Measurements from ENCODE around the gene ANKRD60.

ANKRD60 gene, protein sequence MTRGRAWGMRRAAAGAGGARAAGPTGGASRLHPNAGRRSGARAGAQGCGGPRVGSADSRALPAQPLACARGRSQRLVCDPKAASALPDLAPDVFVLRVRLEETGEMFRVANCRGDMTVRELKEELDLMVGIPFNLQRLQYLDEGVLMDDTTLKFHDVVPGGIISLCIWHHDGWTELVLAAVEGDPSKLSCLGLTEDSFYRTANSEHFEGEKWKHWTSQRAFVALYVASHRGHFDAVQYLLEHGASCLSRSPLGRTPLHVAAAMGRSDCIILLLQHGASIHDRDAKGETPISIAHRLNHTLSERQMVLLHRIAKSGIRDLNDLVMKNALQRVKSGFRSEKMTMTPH

DNA sequence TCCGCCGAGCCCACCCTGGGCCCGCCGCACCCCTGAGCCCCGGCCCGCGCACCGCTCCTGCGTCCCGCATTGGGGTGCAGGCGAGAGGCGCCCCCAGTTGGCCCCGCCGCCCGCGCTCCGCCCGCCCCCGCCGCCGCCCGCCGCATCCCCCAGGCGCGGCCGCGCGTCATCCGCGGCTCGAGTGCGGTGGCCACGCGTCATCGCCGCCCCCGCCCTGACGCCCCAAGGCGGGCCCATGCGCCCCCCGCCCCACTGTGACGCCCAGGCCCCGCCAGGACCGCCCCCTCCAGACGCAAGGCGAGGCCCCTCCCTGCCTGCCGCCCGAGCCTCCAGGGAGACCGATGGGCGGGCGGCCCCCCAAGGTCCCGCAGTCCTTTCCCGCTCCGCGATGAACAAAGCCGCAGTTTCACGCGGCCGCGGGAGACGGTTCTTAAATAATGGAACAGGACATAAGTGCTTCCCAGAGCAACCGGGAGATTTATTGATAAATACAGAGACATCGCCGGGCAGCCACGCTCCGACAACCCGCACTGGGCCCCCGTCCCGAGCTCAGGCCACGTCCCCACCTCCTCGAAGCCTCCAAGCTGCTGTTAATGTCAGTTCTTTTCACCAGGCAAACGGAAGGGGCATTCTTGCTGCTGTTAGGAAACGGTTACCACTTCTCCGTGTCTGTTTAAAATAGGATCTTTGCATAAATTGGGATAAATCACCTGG, at the start of gene ANKRD60:
Gene ANKRD60, minus strand, starts transcription at position 170 of the 714 bp plus-strand sequence. Its CDS starts 0 bp downstream, at position 170.
- peak; percentile 18 for DNase-seq

GRCh38 chr20:58277578-58278472, 49.4 kb upstream of the ANKRD60 start:
- DNase-seq, result no peak

DNA sequence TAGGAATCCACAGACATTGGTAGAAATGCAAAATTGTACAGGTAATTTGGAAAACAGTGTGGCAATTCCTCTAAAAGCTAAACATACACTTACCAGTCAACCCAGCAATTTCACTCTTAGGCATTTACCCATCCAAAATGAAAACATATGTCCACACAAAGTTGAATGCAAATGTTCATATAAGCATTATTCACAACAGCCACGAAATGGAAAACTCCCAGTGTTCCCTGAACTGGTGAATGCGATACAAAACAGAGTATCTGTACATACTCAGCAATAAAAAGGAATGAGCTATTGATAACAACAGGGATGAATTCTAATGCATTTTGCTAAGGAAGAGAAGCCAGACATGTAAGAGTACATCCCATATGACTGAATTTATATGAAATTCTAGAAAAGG, 48.7 kb upstream of the ANKRD60 start:
- DNase-seq, result no peak

DNA sequence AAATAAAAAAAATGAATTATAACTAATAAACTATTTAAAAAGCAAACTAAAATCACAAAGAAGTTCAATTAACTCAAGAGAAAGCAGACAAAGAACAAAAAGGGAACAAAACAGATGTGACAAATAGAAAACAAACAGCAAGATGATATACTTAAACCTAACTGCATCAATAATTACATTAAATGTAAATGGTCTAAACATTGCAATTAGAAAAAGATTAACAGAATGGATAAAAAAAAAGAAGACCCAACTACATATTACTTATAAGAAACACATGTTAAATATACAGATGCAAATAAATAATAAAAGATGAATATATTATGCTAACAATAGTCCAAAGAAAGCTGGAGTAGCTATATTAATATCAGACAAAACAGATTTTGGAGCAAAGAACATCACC, 45.9 kb upstream of the ANKRD60 start:
- no peak for DNase-seq

GRCh38 chr20:58271606-58272351, 43.3 kb upstream of the ANKRD60 start:
- no peak for DNase-seq

DNA sequence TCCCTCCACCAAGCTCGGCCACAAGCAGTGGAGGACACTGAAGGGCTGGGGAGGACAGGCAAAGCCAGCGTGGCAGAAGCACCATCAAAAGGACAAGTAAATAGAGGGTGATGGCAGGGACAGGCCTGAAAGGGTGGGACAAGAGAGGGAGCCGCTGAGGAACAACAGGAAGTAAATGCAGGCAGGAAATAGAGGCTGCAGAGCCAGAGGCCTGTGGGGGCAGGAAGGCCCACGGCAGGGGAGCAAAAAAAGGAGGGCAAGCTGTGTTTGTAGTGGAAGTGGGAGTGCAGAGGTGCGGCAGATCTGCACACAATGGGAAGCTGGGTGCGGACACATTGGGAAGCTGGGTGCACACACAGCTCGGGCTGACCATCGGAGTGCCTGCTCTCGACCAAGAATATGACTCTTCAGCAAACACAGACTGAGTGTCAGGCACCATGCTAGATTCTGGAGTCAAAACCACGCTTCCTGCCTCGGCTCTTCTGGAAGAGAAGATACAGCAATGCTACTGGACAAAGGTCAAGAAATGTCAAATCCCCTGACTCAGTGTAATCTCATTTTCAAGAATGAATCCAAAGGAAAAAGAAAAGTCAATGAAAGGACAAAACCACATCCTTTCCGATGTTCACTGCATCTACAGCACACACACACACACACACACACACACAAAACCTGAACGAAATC, 40.6 kb upstream of the ANKRD60 start:
- DNase-seq, result no peak

DNA sequence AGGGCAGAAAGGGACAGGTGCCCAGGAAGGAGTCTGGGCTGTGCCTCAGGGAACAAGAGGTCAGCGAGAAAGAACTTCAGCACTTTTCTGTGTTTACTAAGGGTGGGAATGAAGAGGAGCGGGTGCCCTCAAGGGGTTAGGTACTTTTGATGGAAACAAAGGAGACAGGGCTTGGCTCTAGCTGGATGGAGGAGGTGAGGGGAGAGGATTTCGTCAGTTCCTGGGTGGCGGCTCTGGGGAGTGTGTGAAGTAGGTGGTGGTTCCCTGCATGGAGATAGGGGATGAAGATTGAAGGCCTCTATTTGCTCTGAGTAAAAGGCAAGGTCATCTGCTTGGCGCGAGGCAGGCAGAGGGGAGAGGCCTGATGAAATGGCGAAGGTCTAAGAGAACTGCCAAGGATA, 40.0 kb upstream of the ANKRD60 start:
- DNase-seq, result no peak

DNA sequence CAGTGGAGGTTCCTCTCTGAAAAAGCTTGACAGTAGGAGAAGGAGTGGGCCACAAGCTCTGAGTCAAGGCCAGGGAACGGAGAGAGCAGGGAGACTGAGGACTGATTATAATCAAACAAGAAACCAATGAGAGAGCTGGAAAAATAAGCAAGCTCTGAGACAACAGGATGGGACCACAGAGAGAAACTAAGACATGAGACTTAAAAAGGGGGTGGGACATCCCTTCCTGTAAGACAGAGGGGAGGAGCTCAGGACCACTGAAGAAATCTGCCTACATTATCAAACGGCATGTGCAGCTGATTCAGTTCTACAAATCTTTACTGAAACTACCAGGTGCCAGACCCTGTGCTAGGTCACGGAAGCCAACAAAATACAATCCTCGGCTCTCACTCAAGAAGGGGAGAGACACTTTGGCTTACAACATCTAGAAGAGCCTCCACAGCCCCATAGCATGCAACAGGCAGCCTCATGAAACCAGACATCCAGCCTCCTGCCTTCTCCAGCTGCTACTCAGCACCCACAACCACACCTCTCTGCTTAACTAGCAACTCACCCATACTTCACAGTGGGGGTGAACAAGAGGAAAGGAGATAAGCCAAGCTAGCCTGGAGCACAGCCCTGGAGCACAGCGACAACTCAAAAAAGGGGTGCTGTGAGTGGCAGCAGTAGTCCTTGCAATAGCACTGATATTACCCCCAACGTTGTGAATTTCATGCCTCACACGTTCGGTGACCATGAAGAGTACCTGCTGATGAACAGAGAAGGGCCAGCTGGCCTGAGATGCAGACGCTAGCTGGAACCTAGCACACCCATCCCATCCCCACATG, 39.1 kb upstream of the ANKRD60 start:
- DNase-seq, result no peak

GRCh38 chr20:58264271-58264670, 35.8 kb upstream of the ANKRD60 start:
- no peak for DNase-seq

GRCh38 chr20:58261660-58262059, 33.2 kb upstream of the ANKRD60 start:
- DNase-seq, result no peak

GRCh38 chr20:58260006-58260405, 31.6 kb upstream of the ANKRD60 start:
- no peak for DNase-seq

DNA sequence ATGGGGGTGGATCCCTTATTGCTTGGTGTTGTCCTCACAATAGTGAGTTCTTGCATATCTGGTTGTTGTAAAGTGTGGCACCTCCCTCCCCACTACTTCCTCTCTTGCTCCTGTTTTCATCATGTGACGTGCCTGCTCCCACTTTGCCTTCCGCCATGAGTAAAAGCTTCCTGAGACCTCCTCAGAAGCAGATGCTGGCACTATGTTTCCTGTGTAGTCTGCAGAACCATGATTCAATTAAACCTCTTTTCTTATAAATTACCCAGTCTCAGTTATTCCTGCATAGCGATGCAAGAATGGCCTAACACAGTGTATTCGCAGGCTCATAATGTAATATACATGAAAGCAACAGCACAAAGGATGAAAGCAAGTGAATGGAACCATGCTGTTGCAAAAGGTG, 28.4 kb upstream of the ANKRD60 start:
- DNase-seq, result no peak

DNA sequence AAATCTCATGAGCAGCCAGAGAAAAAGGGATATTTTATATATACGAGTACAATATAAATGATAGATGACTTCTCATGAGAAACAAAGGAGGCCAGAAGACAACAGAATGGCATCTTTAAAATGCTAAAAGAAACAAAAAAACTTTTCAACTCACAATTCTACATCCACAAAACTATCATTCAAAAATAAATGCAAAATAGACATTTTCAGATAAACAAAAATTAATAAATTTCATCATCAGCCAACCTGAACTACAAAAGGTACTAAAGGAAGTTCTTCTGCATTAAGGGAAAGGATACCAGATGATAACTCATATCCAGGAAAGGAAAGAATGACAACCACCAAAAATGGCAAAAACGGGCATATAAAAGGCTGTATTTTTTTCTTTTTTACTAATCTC, 27.9 kb upstream of the ANKRD60 start:
- DNase-seq, result no peak

- DNase-seq, result no peak
Measured at GRCh38 chr20:58254890-58255289, 26.4 kb upstream of the ANKRD60 start.

DNA sequence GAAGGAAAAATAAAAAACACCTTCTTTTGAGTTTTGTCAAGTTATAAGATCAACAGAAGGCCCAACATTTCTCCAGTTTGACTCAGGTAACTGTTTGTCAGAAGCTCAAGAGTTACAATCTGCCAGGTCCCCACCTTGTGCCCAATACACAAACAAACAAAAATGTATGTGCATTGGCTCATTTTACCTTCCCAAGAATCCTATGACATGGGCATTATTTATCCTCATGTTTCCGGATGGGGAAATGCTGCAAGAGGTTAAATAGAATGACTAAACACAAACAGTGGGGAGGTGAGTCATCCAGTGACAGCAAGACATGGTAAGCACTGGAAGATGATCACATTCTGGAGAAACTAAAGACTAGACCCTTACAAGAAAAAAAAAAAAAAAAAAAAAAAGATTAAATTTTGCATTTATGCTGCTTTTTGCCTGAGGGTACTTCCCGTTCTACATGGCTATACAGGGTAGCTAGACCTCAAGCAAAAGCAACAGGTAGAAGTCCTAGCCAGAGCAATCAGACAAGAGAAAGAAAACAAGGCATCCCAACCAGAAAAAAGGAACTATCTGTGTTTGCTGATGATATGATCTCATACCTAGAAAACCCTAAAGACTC, 23.6 kb upstream of the ANKRD60 start:
- DNase-seq, result no peak

GRCh38 chr20:58251348-58251978, 23.0 kb upstream of the ANKRD60 start:
- no peak for DNase-seq

GRCh38 chr20:58246346-58246745, 17.9 kb upstream of the ANKRD60 start:
- no peak for DNase-seq

GRCh38 chr20:58245931-58246330, 17.5 kb upstream of the ANKRD60 start:
- DNase-seq, result no peak

- no peak for DNase-seq
Measured at GRCh38 chr20:58245181-58245891, 16.9 kb upstream of the ANKRD60 start.

Data from NCI-H2107 (cell line).